DMS114 treated with DMSO at 0.1 percent for 48 hours (cell line): ENCODE data around the gene RARS1.

Experiments
- DNase-seq: peaks from one replicate; lab custom pipeline; 2025; ENCODE audit not compliant: unreplicated experiment; lab: John Stamatoyannopoulos, UW

RARS1 gene

DNA sequence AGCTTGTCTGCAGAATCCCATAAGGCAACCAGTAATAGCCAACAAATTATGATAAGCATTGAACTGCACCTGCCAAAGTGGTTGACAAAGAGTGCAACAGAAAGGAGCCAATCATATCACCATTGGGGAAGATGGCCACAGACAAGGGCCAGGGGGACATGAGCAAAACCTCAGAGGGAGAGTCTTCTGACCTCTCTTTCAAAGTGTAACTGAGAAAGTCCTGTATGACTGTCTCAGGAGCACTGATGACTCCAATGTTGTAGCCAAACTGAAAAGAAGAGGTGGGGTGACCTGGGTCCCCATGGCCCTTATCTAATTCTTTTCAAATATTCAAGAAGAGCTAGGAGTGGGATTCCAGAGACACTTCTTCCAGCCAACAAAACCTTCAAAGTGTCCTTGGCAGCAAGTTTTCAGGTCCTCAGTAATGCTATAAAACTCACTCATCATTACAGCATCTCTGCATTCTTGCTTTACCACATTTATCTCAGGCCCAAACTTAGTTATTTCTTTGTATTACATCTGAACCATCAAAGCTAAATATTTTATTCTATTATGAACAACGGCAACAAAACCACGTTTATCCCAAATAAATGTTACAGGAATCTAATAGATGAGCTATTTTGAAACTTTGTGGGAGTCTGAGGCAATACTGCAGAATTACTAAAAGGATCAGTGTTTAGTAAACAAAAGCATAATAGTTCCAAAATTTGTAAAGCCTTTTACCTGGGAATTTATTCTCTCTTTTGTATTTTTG, 67.3 kb downstream of the RARS1 start:
- no peak for DNase-seq

GRCh38 chr5:168557389-168557788, 71.1 kb downstream of the RARS1 start:
- DNase-seq: no peak

DNA sequence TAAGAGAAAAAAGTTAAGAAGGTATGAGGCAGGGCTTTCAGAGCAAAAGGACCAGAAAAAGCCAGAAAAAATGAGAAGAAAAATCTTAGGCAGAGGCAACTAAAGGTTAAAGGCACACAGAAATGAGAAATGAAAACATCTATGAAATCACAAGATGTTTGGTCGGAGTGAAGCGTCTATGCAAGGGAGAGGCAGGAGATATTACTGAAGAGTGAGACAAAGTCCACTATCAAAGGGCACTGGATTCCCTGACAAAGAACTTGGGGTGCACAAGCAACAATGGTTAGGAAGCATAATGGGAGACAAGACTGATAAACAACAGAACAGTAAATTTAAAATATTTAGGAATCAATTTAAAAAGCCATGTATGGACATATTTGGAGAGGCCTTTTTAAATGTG, 76.0 kb downstream of the RARS1 start:
- DNase-seq: no peak

GRCh38 chr5:168563959-168564358, 77.7 kb downstream of the RARS1 start:
- DNase-seq: no peak

GRCh38 chr5:168568738-168569137, 82.5 kb downstream of the RARS1 start:
- no peak for DNase-seq
